Central memory CD8-positive, alpha-beta T cell (primary cell): ENCODE measurements around the gene KAT5.
"Not testable (repeated sequence)": the region's sequence is repeated elsewhere in the genome, so short reads cannot be mapped to it uniquely, and the experiment has no call there.

Source experiments
- ATAC-seq: fragments of 150-1000 bp; cut with Tn5 transposase; replicated peaks from 2 replicates; pipeline ENCODE4 v1.10.0; 2022; ENCODE audit warnings: mild to moderate bottlenecking, moderate FRiP score, moderate number of reproducible peaks; ENCODE audit not compliant: poor library complexity, severe bottlenecking; ENCODE audit errors: extremely low read depth
- DNase-seq, 2 donors: peaks; one replicate each; pipeline ENCODE4 v3.0.0; 2021; ENCODE audit warnings: low spot score in 2 of 2
- H3K27ac Mint-ChIP-seq: one replicate; pipeline ENCODE4 v1.8.0; 2022; ENCODE audit warnings: low read depth, mild to moderate bottlenecking, moderate library complexity, mixed read lengths
- H3K27me3 Mint-ChIP-seq: one replicate; pipeline ENCODE4 v1.8.0; 2022; ENCODE audit warnings: mixed read lengths
- H3K36me3 Mint-ChIP-seq: one replicate; pipeline ENCODE4 v1.8.0; 2022; ENCODE audit warnings: mild to moderate bottlenecking, moderate library complexity, mixed read lengths; ENCODE audit not compliant: insufficient read depth
- H3K4me1 Mint-ChIP-seq: one replicate; pipeline ENCODE4 v1.8.0; 2022; ENCODE audit warnings: mixed read lengths
- H3K4me3 Mint-ChIP-seq: one replicate; pipeline ENCODE4 v1.8.0; 2022; ENCODE audit warnings: mild to moderate bottlenecking, moderate library complexity, mixed read lengths
- H3K9me3 Mint-ChIP-seq: one replicate; pipeline ENCODE4 v1.8.0; 2022; ENCODE audit warnings: mixed read lengths

Gene KAT5

DNA sequence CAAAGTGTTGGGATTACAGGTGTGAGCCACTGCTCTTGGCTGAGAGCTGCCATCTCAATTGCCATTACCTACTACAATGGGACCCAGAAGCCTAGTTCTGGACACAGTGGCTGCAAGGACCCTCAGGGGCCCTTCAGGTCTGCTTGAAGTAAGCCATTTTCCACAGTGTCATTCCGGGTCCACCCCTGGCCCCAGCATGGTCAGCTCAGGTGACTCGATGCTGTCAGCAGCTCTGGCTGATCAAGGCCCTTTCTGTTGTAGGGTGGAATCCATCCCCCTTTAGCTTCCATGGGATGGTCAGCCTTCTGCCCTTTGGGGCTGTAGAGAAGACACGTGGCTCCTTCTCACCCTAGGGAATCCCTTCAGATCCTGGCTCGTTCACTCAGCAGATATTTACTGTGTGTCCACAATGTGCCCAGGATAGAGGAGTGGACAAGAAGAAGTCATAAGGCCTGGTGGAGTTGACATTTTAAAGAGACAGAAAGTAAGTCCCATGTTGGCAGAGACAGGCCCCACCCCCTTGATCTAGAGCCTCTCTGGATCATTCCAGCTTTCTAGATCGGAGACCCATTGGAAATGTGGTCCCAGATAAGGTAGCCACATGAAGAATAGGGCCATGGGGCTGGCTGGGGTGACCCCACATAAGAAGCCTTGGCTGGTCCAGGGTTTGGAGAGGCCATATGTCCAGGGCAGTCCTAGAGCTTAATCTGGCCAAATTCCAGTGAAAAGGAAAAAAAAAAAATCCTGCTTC lies 15.1 kb upstream of the KAT5 start:
- Mint-ChIP-seq H3K27me3 (no peaks in the 10 kb centered on the region), H3K9me3 (no peaks in the 10 kb centered on the region), H3K4me1 (no peaks in the 10 kb centered on the region), H3K27ac (no peak overlapping the region), H3K4me3 (no peak overlapping the region), H3K36me3 (no peaks in the 10 kb centered on the region)
- DNase-seq (no peak), ATAC-seq (no peak)

DNA sequence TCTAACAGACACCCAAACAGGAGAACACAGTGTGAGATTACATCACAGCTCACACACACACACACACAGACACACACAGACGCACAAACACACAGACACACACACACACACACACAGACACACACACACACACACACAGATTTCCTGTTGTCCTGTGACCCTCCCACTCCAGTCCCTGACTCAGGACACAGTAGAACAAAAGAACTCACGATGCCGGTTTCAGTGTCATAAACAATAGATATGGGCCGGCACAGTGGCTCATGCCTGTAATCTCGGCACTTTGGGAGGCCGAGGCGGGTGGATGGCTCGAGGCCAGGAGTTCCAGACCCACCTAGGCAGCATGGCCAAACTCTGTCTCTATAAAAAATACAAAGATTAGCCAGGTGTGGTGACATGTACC lies 13.8 kb upstream of the KAT5 start:
- no peak for DNase-seq
- no peak overlapping the region for H3K27ac Mint-ChIP-seq
- no peaks in the 10 kb centered on the region for H3K36me3 Mint-ChIP-seq
- H3K4me3 Mint-ChIP-seq, result no peak overlapping the region
- H3K9me3 Mint-ChIP-seq, result no peaks in the 10 kb centered on the region
- no peaks in the 10 kb centered on the region for H3K4me1 Mint-ChIP-seq
- ATAC-seq, result no peak
- no peaks in the 10 kb centered on the region for H3K27me3 Mint-ChIP-seq

DNA sequence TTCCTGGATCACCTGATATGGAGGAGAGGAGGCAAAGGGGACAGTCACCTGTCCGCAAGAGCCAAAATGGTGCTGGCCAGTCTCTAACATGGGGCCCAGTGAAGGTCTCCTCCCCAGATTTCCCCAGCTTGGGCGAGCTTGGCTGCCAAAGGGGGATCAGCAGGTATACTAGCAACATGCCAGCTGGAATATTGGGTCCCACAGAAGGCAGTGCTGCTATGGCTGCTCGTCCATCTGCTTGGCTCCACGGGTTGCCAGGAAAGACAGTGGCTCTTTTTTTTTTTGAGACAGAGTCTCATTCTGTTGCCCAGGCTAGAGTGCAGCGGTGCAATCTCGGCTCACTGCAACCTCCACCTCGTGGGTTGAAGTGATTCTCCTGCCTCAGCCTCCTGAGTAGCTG lies 12.7 kb upstream of the KAT5 start:
- no peak for ATAC-seq
- H3K27ac Mint-ChIP-seq, result no peak overlapping the region
- no peak for DNase-seq
- H3K4me1 Mint-ChIP-seq, result no peaks in the 10 kb centered on the region
- no peaks in the 10 kb centered on the region for H3K36me3 Mint-ChIP-seq
- H3K9me3 Mint-ChIP-seq, result no peaks in the 10 kb centered on the region
- H3K27me3 Mint-ChIP-seq, result no peaks in the 10 kb centered on the region
- H3K4me3 Mint-ChIP-seq, result no peak overlapping the region

DNA sequence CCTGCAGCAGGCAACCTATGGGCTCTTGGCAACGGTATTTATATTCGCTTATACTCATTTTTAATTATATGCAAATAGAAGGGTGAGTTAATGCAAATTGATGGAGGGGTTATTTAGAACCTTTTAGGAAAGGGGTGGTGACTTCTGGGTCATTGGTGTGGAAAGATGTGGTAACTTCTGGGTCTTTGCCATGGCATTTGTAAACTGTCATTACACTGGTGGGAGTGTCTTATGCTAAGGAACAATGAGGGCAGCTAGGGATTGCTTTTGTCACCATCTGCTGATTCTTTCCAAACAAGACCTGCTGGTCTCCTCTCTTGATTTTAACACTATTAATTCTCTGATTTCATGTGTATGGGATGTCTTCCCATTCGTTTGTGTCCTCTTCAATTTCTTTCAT lies 11.7 kb upstream of the KAT5 start:
- no peak overlapping the region for H3K4me3 Mint-ChIP-seq
- H3K9me3 Mint-ChIP-seq, result no peaks in the 10 kb centered on the region
- no peaks in the 10 kb centered on the region for H3K27me3 Mint-ChIP-seq
- H3K36me3 Mint-ChIP-seq, result no peaks in the 10 kb centered on the region
- no peak for ATAC-seq
- no peak for DNase-seq
- H3K27ac Mint-ChIP-seq, result no peak overlapping the region
- no peaks in the 10 kb centered on the region for H3K4me1 Mint-ChIP-seq

DNA sequence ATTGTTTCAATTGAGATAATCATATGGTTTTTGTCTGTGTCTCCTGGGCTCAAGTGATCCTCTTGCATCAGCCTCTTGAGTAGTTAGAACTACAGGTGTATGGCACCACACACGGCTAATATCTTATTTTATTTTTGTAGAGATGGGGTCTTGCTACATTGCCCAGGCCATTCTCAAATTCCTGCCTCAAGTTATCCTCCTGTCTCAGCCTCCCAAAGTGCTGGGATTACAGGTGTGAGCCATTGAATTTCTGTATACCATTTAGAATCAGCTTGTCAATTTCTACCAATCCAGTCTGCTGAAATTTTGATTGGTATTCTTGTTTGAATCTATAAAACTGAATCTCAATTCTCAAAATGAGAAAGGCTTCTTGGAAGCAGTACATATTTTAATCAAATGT lies 10.4 kb upstream of the KAT5 start:
- Mint-ChIP-seq H3K9me3 (no peaks in the 10 kb centered on the region), H3K4me1 (no peaks in the 10 kb centered on the region), H3K4me3 (no peak overlapping the region), H3K27ac (no peak overlapping the region), H3K27me3 (no peaks in the 10 kb centered on the region), H3K36me3 (no peaks in the 10 kb centered on the region)
- DNase-seq (no peak), ATAC-seq (no peak)

DNA sequence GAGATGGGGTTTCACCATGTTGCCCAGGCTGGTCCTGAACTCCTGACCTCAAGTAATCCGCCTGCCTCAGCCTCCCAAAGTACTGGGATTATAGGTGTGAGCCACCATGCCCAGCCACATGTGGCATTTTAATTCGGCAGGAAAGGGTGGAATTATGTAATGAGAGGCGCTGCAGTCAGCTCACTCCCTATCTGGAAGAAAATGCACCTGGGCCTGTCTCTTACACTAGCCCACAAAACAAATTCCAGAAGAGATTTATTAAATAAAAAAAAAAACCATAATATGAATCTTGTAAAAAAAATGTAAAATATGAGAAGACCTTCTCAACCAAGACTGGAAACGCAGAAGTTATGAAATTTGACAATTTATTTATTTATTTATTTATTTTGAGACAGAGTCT lies 8.2 kb upstream of the KAT5 start:
- no peak overlapping the region for H3K27ac Mint-ChIP-seq
- no peak for DNase-seq
- no peak for ATAC-seq
- no peaks in the 10 kb centered on the region for H3K36me3 Mint-ChIP-seq
- no peak overlapping the region for H3K4me3 Mint-ChIP-seq
- H3K27me3 Mint-ChIP-seq, result no peaks in the 10 kb centered on the region
- H3K9me3 Mint-ChIP-seq, result no peaks in the 10 kb centered on the region
- no peaks in the 10 kb centered on the region for H3K4me1 Mint-ChIP-seq

DNA sequence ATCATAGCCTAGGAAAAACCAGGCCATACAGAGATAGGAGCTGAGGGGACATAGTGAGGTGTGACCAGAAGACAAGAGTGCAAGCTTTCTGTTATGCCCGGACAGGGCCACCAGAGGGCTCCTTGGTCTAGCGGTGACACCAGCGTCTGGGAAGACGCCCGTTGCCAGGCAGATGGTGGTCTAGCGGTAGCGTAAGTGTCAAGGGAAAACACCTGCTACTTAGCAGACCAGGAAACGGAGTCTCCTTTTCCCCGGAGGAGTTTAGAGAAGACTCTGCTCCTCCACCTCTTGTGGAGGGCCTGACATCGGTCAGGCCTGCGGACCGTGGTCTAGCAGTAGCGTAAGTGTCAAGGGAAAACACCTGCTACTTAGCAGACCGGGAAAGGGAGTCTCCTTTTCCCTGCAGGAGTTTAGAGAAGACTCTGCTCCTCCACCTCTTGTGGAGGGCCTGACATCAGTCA lies 5.7 kb upstream of the KAT5 start:
- peak; percentile 53 to 65 for DNase-seq
- not testable (repeated sequence) for H3K4me3 Mint-ChIP-seq, ATAC-seq, H3K9me3 Mint-ChIP-seq, H3K27me3 Mint-ChIP-seq, H3K4me1 Mint-ChIP-seq, H3K27ac Mint-ChIP-seq, H3K36me3 Mint-ChIP-seq

DNA sequence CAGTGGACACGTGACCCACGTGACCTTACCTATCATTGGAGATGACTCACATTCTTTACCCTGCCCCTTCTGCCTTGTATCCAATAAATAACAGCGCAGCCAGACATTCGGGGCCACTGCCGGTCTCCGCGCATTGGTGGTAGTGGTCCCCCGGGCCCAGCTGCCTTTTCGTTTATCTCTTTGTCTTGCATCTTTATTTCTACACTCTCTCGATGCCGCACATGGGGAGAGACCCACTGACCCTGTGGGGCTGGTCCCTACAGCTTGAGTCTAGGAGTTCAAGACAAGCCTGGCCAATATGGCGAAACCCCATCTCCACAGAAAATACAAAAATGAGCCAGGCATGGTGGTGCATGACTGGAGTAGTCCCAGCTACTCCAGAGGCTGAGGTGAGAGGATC lies 5.0 kb upstream of the KAT5 start:
- H3K9me3 Mint-ChIP-seq, H3K4me1 Mint-ChIP-seq, ATAC-seq, DNase-seq, H3K36me3 Mint-ChIP-seq, H3K27me3 Mint-ChIP-seq, H3K27ac Mint-ChIP-seq, H3K4me3 Mint-ChIP-seq: not testable (repeated sequence)

DNA sequence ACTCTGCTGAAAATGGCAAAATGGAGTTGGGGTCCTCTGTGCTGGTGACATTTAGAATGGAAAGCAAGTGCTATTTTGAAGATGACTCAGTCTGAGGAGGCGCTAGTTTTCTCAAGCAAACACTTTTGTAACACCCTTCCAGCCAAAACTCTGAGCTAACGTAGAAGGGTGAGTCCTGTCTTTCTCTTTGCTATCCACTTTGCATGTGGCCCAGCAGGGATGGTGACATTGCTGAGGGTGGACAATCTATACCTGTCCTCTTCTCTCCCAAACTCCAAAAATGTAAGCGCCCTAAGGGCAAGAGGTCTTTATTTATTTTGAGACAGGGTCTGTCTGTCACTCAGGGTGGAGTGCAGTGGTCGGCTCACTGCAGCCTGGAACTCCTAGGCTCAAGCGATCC lies 3.6 kb upstream of the KAT5 start:
- no peak for ATAC-seq
- H3K27ac Mint-ChIP-seq, result no peak overlapping the region
- no peaks in the 10 kb centered on the region for H3K9me3 Mint-ChIP-seq
- no peaks in the 10 kb centered on the region for H3K27me3 Mint-ChIP-seq
- no peak for DNase-seq
- H3K4me3 Mint-ChIP-seq, result no peak overlapping the region
- H3K36me3 Mint-ChIP-seq, result peaks cover 14% of the 10 kb centered on the region
- peaks cover 16% of the 10 kb centered on the region for H3K4me1 Mint-ChIP-seq

DNA sequence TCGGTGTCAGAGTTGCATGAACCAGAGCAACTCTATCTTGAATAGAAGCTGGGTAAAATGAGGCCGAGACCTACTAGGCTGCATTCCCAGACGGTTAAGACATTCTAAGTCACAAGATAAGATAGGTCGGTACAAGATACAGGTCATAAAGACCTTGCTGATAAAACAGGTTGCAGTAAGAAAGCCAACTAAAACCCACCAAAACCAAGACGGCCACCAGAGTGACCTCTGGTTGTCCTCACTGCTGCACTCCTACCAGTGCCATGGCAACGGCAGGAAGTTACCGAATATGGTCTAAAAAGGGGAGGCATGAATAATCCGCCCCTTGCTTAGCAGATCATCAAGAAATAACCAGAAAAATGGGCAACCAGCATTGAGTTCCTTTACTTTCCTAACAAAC lies 2.4 kb upstream of the KAT5 start:
- ATAC-seq (no peak), DNase-seq (no peak)
- peaks cover 18% of the 10 kb centered on the region for H3K36me3 Mint-ChIP-seq
- H3K4me1 Mint-ChIP-seq, result peaks cover 24% of the 10 kb centered on the region
- H3K4me3 Mint-ChIP-seq, result no peak overlapping the region
- H3K27ac Mint-ChIP-seq, result no peak overlapping the region
- H3K27me3 Mint-ChIP-seq, result no peaks in the 10 kb centered on the region
- H3K9me3 Mint-ChIP-seq, result no peaks in the 10 kb centered on the region

DNA sequence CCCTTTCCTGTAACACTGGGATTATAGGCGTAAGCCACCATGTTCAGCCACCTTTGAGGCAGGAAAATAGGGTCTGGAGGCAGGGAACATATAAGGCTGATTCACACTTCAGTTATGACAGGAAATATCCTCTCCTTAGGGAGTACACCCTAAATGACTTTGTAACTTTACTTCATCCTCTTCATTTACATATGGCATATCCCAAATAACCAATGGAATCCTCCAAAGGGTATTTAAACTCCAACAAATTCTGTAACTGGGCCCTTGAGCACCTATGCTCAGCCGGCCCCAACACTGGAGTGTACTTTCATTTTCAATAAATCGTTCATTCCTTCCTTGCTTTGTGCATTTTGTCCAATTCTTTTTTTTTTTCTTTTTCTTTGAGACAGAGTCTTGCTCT lies 1.6 kb upstream of the KAT5 start:
- H3K4me1 Mint-ChIP-seq, result peaks cover 31% of the 10 kb centered on the region
- no peak overlapping the region for H3K4me3 Mint-ChIP-seq
- ATAC-seq (no peak), DNase-seq (no peak)
- H3K27me3 Mint-ChIP-seq, result no peaks in the 10 kb centered on the region
- no peaks in the 10 kb centered on the region for H3K9me3 Mint-ChIP-seq
- H3K27ac Mint-ChIP-seq, result peak overlapping the region; percentile 59
- peaks cover 26% of the 10 kb centered on the region for H3K36me3 Mint-ChIP-seq

DNA sequence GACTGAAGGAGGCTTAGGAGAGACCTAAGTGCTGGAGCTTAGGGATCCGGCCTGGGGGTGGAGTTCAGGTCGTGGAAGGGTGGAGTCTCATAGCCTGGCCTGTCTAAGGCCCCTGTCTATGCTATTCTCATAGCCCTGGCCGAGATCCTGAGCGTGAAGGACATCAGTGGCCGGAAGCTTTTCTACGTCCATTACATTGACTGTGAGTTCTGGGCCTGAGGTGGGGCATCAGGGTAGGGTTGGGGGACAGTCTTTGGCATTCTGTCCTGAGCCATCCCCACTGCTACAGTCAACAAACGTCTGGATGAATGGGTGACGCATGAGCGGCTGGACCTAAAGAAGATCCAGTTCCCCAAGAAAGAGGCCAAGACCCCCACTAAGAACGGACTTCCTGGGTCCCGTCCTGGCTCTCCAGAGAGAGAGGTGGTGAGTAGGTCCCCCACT lies 603 bp downstream of the KAT5 start:
- peaks cover 31% of the 10 kb centered on the region for H3K4me1 Mint-ChIP-seq
- H3K9me3 Mint-ChIP-seq, result no peaks in the 10 kb centered on the region
- peak overlapping the region; percentile 97 for H3K27ac Mint-ChIP-seq
- H3K36me3 Mint-ChIP-seq, result peaks cover 45% of the 10 kb centered on the region
- H3K27me3 Mint-ChIP-seq, result no peaks in the 10 kb centered on the region
- no peak for ATAC-seq
- no peak for DNase-seq
- peak overlapping the region; percentile 95 for H3K4me3 Mint-ChIP-seq

DNA sequence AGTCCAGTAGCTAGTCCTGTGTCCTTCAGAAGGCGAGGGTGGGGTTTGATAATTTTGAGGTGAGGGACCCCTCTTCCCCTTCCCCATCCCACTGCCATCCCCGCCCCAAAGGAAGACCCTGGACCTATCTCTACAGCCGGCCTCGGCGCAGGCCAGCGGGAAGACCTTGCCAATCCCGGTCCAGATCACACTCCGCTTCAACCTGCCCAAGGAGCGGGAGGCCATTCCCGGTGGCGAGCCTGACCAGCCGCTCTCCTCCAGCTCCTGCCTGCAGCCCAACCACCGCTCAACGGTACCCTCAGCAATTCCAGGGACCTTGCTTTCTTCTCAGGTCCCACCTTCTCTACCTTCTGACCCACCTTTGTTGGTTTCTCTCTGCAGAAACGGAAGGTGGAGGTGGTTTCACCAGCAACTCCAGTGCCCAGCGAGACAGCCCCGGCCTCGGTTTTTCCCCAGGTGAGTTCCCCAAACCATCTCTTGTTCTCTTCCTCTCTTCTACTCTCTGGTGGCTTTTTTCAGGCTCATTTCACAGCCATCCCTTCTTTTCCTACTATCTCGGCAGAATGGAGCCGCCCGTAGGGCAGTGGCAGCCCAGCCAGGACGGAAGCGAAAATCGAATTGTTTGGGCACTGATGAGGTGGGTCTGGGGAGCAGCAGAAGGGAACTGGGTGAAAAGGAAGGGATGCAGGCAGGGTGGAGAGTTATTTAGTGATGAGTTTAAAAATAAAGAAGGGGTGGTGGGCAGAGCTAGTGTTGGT lies 1.3 kb downstream of the KAT5 start:
- no peak for DNase-seq
- peak overlapping the region; percentile 63 for H3K4me3 Mint-ChIP-seq
- no peaks in the 10 kb centered on the region for H3K27me3 Mint-ChIP-seq
- peaks cover 45% of the 10 kb centered on the region for H3K36me3 Mint-ChIP-seq
- H3K9me3 Mint-ChIP-seq, result no peaks in the 10 kb centered on the region
- peak overlapping the region; percentile 76 for H3K27ac Mint-ChIP-seq
- no peak for ATAC-seq
- peaks cover 31% of the 10 kb centered on the region for H3K4me1 Mint-ChIP-seq
